Body of pancreas (tissue), 4 donors: ENCODE results near the gene DKK3. TPM values are rescaled to one million over a fixed set of nuclear protein-coding genes. Genes with fewer than 3 reads are reported as not detected.
A peak's percentile ranks its signal among the peaks of the same experiment; 100 is the strongest.

Source experiments
- ATAC-seq: fragments of 150-250 bp; one replicate; pipeline ENCODE4 v1.9.1; 2016
- DNase-seq, 4 donors: peaks; one replicate each; pipeline ENCODE4 v3.0.0-alpha.2; 2019
- H3K27ac ChIP-seq, 4 donors: fragments of 200-600 bp; sonication (generic); 1 replicate in 3 of 4; 2 replicates in 1 of 4; pipeline versions ENCODE4 v1.5.1 to v1.6.1; 2016 to 2019; ENCODE audit warnings: mild to moderate bottlenecking in 1 of 4, mixed read lengths in 1 of 4, moderate library complexity in 1 of 4
- H3K27me3 ChIP-seq, 2 donors: fragments of 200-600 bp; sonication (generic); one replicate each; pipeline ENCODE4 v1.6.0; 2016; ENCODE audit warnings: mild to moderate bottlenecking in 1 of 2
- H3K36me3 ChIP-seq, 2 donors: fragments of 200-600 bp; sonication (generic); replicated peaks in 1 of 2; 2 replicates each; pipeline ENCODE4 v1.5.1; 2016; ENCODE audit warnings: low read depth in 2 of 2; ENCODE audit not compliant: insufficient read depth in 1 of 2
- H3K4me1 ChIP-seq: fragments of 200-600 bp; sonication (generic); one replicate; pipeline ENCODE4 v1.6.0; 2016
- H3K4me3 ChIP-seq, 2 donors: fragments of 200-600 bp; sonication (generic); 1 replicate in 1 of 2; 2 replicates in 1 of 2; pipeline ENCODE4 v1.5.1; 2016 to 2019
- H3K9me3 ChIP-seq, 3 donors: fragments of 200-600 bp; sonication (generic); 1 replicate in 2 of 3; 2 replicates in 1 of 3; pipeline ENCODE4 v1.5.1; 2016
- CTCF ChIP-seq, 7 experiments: fragments of 450-650 bp in 4 of 7; fragments of 200-600 bp in 3 of 7; sonication (generic) in 3 of 7; IDR thresholded peaks; one replicate each; pipeline ENCODE4 v1.5.1; 2016 to 2019; ENCODE audit warnings: antibody characterized with exemption in 7 of 7
- POLR2A ChIP-seq, 3 donors: fragments of 450-650 bp; IDR thresholded peaks; one replicate each; pipeline ENCODE4 v1.6.1; 2016; ENCODE audit warnings: antibody characterized with exemption in 3 of 3, mild to moderate bottlenecking in 2 of 3
- WGBS, 2 donors: methylation state at CpG; one replicate each; pipeline ENCODE4 v1.1.5; 2017; 5-methylcytosine and 5-hydroxymethylcytosine counted together
- intact Hi-C: fragments of 100-400 bp; cut with DNase I; formaldehyde crosslinking; loops from one replicate; pipeline ENCODE4 v1.15.1; 2023
- total RNA-seq, 2 donors: library from RNA; depleted of rRNA; stranded (reverse); fragments of >200 nt; gene quantifications; one replicate each; pipeline ENCODE4 v1.1.0, GENCODE V29; 2016

DKK3 gene
- total RNA-seq, 2 donors from 2014 or later = 14.5 to 25.9 TPM

- ATAC-seq = peak; percentile 52
- H3K4me3 ChIP-seq = no peak overlapping the region
Observed at GRCh38 chr11:11973361-11973800, 35.0 kb downstream of the DKK3 start.

DNA sequence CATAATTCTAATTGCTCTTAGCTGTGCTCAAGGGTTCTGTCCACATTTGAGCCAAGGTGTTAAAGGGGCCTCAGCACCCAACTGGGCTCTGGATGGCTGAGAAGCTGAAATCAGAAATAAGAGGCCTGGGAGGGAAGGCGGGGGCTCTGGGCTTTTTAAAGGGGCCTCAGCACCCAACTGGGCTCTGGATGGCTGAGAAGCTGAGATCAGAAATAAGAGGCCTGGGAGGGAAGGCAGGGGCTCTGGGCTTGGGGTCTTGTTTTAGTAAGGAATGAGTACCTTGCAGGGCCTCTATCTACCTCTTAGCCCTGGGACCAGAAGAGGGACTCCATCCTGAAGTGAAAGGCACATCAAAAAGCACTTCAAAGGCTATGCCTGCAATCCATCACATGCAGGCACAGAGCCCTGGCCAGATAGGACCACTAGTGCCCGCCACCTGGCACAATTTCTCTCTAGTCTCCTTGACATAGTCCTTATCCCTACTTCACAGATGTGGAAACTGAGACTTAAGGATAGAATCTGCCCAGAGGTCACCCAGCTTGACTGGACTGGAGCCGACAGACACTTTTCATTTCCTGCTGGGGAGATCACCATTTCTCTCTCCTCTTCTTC lies 35.6 kb downstream of the DKK3 start:
- H3K4me1 ChIP-seq = peaks cover 31% of the 10 kb centered on the region
- no peaks in the 10 kb centered on the region for H3K36me3 ChIP-seq
- no peak for ATAC-seq
- no peak overlapping the region for H3K4me3 ChIP-seq
- no peaks in the 10 kb centered on the region for H3K9me3 ChIP-seq
- no peak for DNase-seq
- TF ChIP-seq POLR2A (IDR thresholded peaks at IDR 0.05) (no peak), CTCF (IDR thresholded peaks at IDR 0.05) (no peak)
- 62 to 86% methylated on average over 3 of the region's 3 CpGs for WGBS, 2 donors
- H3K27me3 ChIP-seq = no peaks in the 10 kb centered on the region
- intact Hi-C loops = no loop called here
- peak overlapping the region in 1 of 4 donors; percentile 27 for H3K27ac ChIP-seq

More at GRCh38 chr11:11973361-11973800, 35.0 kb downstream of the DKK3 start:
- Histone ChIP-seq H3K27ac (peak overlapping the region in 1 of 4 donors; percentile 27), H3K27me3 (no peaks in the 10 kb centered on the region), H3K4me1 (peaks cover 33% of the 10 kb centered on the region), H3K36me3 (no peaks in the 10 kb centered on the region), H3K9me3 (no peaks in the 10 kb centered on the region)
- DNase-seq = peak in 3 of 4 donors; percentile 34 to 47 (median 36)
- no peak for TF ChIP-seq CTCF (IDR thresholded peaks at IDR 0.05)
- no peak for TF ChIP-seq POLR2A (IDR thresholded peaks at IDR 0.05)
- intact Hi-C loops = no loop called here
- WGBS, 2 donors = 18 to 26% methylated on average over 8 of the region's 8 CpGs

- ATAC-seq (no peak), DNase-seq (no peak)
- H3K4me3 ChIP-seq = no peak overlapping the region
- no peaks in the 10 kb centered on the region for H3K9me3 ChIP-seq
- intact Hi-C loops = no loop called here
- H3K36me3 ChIP-seq = no peaks in the 10 kb centered on the region
- H3K27ac ChIP-seq = no peak overlapping the region
- H3K27me3 ChIP-seq = no peaks in the 10 kb centered on the region
- 76 to 84% methylated on average over 3 to 5 of the region's 5 CpGs for WGBS, 2 donors
- TF ChIP-seq CTCF (IDR thresholded peaks at IDR 0.05) (no peak), POLR2A (IDR thresholded peaks at IDR 0.05) (no peak)
- peaks cover 23% of the 10 kb centered on the region for H3K4me1 ChIP-seq
Observed at GRCh38 chr11:11971906-11972547, 36.4 kb downstream of the DKK3 start.

GRCh38 chr11:11970556-11970955 lies 37.9 kb downstream of the DKK3 start:
- Histone ChIP-seq H3K36me3 (no peaks in the 10 kb centered on the region), H3K27ac (no peak overlapping the region), H3K4me3 (no peak overlapping the region), H3K9me3 (no peaks in the 10 kb centered on the region), H3K27me3 (no peaks in the 10 kb centered on the region), H3K4me1 (peaks cover 16% of the 10 kb centered on the region)
- TF ChIP-seq POLR2A (IDR thresholded peaks at IDR 0.05) = no peak
- TF ChIP-seq CTCF (IDR thresholded peaks at IDR 0.05) = no peak
- DNase-seq (no peak), ATAC-seq (no peak)
- intact Hi-C loops = no loop called here
- 96 to 100% methylated on average over 2 of the region's 2 CpGs for WGBS, 2 donors
